H9 (cell line): ENCODE measurements around the gene SH3PXD2B. TPM values are rescaled to one million over a fixed set of nuclear protein-coding genes. Genes with fewer than 3 reads are reported as not detected.

Source experiments
- DNase-seq: peaks from one replicate; pipeline ENCODE4 v3.0.0-alpha.2; 2017
- H2AFZ ChIP-seq: one replicate; pipeline ENCODE4 v1.6.1; 2013; ENCODE audit warnings: mild to moderate bottlenecking, low read length, control low read depth, moderate library complexity
- H2AK5ac ChIP-seq: 2 replicates; pipeline ENCODE4 v1.6.1; 2013; ENCODE audit warnings: low read length, control low read depth, mixed read lengths; ENCODE audit not compliant: insufficient read length
- H2BK120ac ChIP-seq: one replicate; pipeline ENCODE4 v1.6.1; 2013; ENCODE audit warnings: low read depth, mild to moderate bottlenecking, low read length, control low read depth, inconsistent platforms; ENCODE audit not compliant: poor library complexity, severe bottlenecking
- H2BK12ac ChIP-seq: 2 replicates; pipeline ENCODE4 v1.6.1; 2013; ENCODE audit warnings: low read length, control low read depth, mixed read lengths, low read depth; ENCODE audit not compliant: insufficient read length
- H2BK15ac ChIP-seq: 2 replicates; pipeline ENCODE4 v1.6.1; 2013; ENCODE audit warnings: low read depth, low read length, control low read depth
- H2BK20ac ChIP-seq: one replicate; pipeline ENCODE4 v1.6.1; 2013; ENCODE audit warnings: low read depth, mild to moderate bottlenecking, low read length, control low read depth, inconsistent platforms; ENCODE audit not compliant: poor library complexity, severe bottlenecking
- H2BK5ac ChIP-seq: 2 replicates; pipeline ENCODE4 v1.6.1; 2013; ENCODE audit warnings: low read length, control low read depth, mixed read lengths; ENCODE audit not compliant: insufficient read length
- H3K14ac ChIP-seq: 2 replicates; pipeline ENCODE4 v1.6.1; 2013; ENCODE audit warnings: low read length, control low read depth; ENCODE audit not compliant: insufficient read depth
- H3K18ac ChIP-seq: 2 replicates; pipeline ENCODE4 v1.6.1; 2013; ENCODE audit warnings: low read depth, mild to moderate bottlenecking, mixed read lengths, low read length, control low read depth; ENCODE audit not compliant: insufficient read length
- H3K23ac ChIP-seq: 2 replicates; pipeline ENCODE4 v1.6.1; 2013; ENCODE audit warnings: low read length, control low read depth, mixed read lengths, low read depth; ENCODE audit not compliant: insufficient read length
- H3K23me2 ChIP-seq: 2 replicates; pipeline ENCODE4 v1.6.1; 2013; ENCODE audit warnings: low read depth, mild to moderate bottlenecking, mixed read lengths, low read length, control low read depth; ENCODE audit not compliant: insufficient read length, poor library complexity, severe bottlenecking
- H3K27ac ChIP-seq: 2 replicates; pipeline ENCODE4 v1.5.1; 2013; ENCODE audit warnings: low read length, control low read depth, mixed read lengths, low read depth; ENCODE audit not compliant: insufficient read length
- H3K27me3 ChIP-seq: 2 replicates; pipeline ENCODE4 v1.6.1; 2013; ENCODE audit warnings: low read length, control low read depth, inconsistent platforms; ENCODE audit not compliant: insufficient read depth
- H3K4ac ChIP-seq: 2 replicates; pipeline ENCODE4 v1.6.1; 2013; ENCODE audit warnings: low read depth, mild to moderate bottlenecking, control low read depth, inconsistent platforms, low read length, moderate library complexity
- H3K4me1 ChIP-seq: 2 replicates; pipeline ENCODE4 v1.6.1; 2013; ENCODE audit warnings: low read length, control low read depth, inconsistent platforms; ENCODE audit not compliant: insufficient read depth
- H3K4me2 ChIP-seq: 2 replicates; pipeline ENCODE4 v1.6.1; 2013; ENCODE audit warnings: low read length, control low read depth, mixed read lengths; ENCODE audit not compliant: insufficient read length, insufficient read depth
- H3K56ac ChIP-seq: 2 replicates; pipeline ENCODE4 v1.6.1; 2013; ENCODE audit warnings: low read depth, mild to moderate bottlenecking, mixed read lengths, low read length, control low read depth; ENCODE audit not compliant: insufficient read length
- H3K79me1 ChIP-seq: 2 replicates; pipeline ENCODE4 v1.6.1; 2013; ENCODE audit warnings: low read depth, mild to moderate bottlenecking, moderate library complexity, low read length, control low read depth, inconsistent platforms; ENCODE audit not compliant: insufficient read depth, poor library complexity, severe bottlenecking
- H3K79me2 ChIP-seq: 2 replicates; pipeline ENCODE4 v1.6.1; 2013; ENCODE audit warnings: low read length, control low read depth, inconsistent platforms; ENCODE audit not compliant: insufficient read depth
- H3K9ac ChIP-seq: 2 replicates; pipeline ENCODE4 v1.6.1; 2013; ENCODE audit warnings: low read length, control low read depth, mixed read lengths; ENCODE audit not compliant: insufficient read length; ENCODE audit errors: extremely low read depth
- H3K9me3 ChIP-seq: one replicate; pipeline ENCODE4 v1.6.1; 2013; ENCODE audit warnings: low read depth, low read length, inconsistent platforms; ENCODE audit not compliant: control insufficient read depth
- H3T11ph ChIP-seq: one replicate; pipeline ENCODE4 v1.6.1; 2013; ENCODE audit warnings: mild to moderate bottlenecking, low read length, control low read depth, inconsistent platforms
- H4K20me1 ChIP-seq: one replicate; pipeline ENCODE4 v1.6.1; 2013; ENCODE audit not compliant: control insufficient read depth, insufficient read length, insufficient read depth
- H4K5ac ChIP-seq: 2 replicates; pipeline ENCODE4 v1.6.1; 2013; ENCODE audit warnings: low read depth, mild to moderate bottlenecking, mixed read lengths, low read length, control low read depth; ENCODE audit not compliant: insufficient read length
- H4K8ac ChIP-seq: replicated peaks from 2 replicates; pipeline ENCODE4 v1.6.1; 2013; ENCODE audit warnings: low read length, control low read depth, mixed read lengths, low read depth; ENCODE audit not compliant: insufficient read length
- H4K91ac ChIP-seq: 2 replicates; pipeline ENCODE4 v1.6.1; 2013; ENCODE audit warnings: low read depth, mild to moderate bottlenecking, moderate library complexity, mixed read lengths, low read length, control low read depth; ENCODE audit not compliant: insufficient read length
- H3K27ac Mint-ChIP-seq, 3 experiments: 2 replicates in 2 of 3; 3 replicates in 1 of 3; pipeline ENCODE4 v1.8.0; 2020 to 2021; ENCODE audit warnings: mixed read lengths in 3 of 3, mild to moderate bottlenecking in 1 of 3, moderate library complexity in 1 of 3
- H3K27me3 Mint-ChIP-seq: 2 replicates; pipeline ENCODE4 v1.8.0; 2021; ENCODE audit warnings: low read depth, mild to moderate bottlenecking, moderate library complexity, mixed read lengths
- H3K36me3 Mint-ChIP-seq, 3 experiments: 2 replicates in 2 of 3; 3 replicates in 1 of 3; pipeline ENCODE4 v1.8.0; 2020 to 2021; ENCODE audit warnings: low read depth in 3 of 3, mixed read lengths in 3 of 3; ENCODE audit not compliant: insufficient read depth in 1 of 3
- H3K4me1 Mint-ChIP-seq, 2 experiments: 2 replicates each; pipeline ENCODE4 v1.8.0; 2020; ENCODE audit warnings: mixed read lengths in 2 of 2
- H3K4me3 Mint-ChIP-seq, 2 experiments: 2 replicates in 1 of 2; 3 replicates in 1 of 2; pipeline ENCODE4 v1.8.0; 2020 to 2021; ENCODE audit warnings: mild to moderate bottlenecking in 2 of 2, mixed read lengths in 2 of 2, moderate library complexity in 1 of 2
- H3K9me3 Mint-ChIP-seq, 2 experiments: 2 replicates in 1 of 2; 3 replicates in 1 of 2; pipeline ENCODE4 v1.8.0; 2020; ENCODE audit warnings: mild to moderate bottlenecking in 2 of 2, mixed read lengths in 2 of 2, moderate library complexity in 1 of 2
- CTCF ChIP-seq: fragments of 200-600 bp; sonication (generic); conservative IDR thresholded peaks from 3 replicates; pipeline ENCODE4 v1.8.0; 2021; ENCODE audit warnings: antibody characterized with exemption, mild to moderate bottlenecking
- WGBS: extraction: QIAGEN DNeasy Blood & Tissue Kit; methylation state at CpG from one replicate; pipeline ENCODE4 v1.1.7; 2013; ENCODE audit warnings: missing lambda C conversion rate, low lambda C conversion rate, mixed read lengths; ENCODE audit not compliant: insufficient read length; ENCODE audit errors: extremely low coverage; 5-methylcytosine and 5-hydroxymethylcytosine counted together
- total RNA-seq: library from RNA; stranded (reverse); gene quantifications from 2 replicates; pipeline ENCODE4 v1.2.1, GENCODE V29; 2021

SH3PXD2B gene
- total RNA-seq, 1 experiment from 2014 or later = 49.0 TPM

GRCh38 chr5:172303572-172304335, 150.6 kb downstream of the SH3PXD2B start:
- no peak overlapping the region for H3K4me3 Mint-ChIP-seq
- no peak overlapping the region for H3K27ac ChIP-seq
- peak overlapping the region in 1 of 3 experiments; percentile 59; a peak in 2 of 7 replicates for H3K27ac Mint-ChIP-seq

More at GRCh38 chr5:172303572-172304335, 150.6 kb downstream of the SH3PXD2B start:
- TF ChIP-seq CTCF = no peak
- Histone ChIP-seq H3K23me2 (no peaks in the 10 kb centered on the region), H2BK120ac (no peak overlapping the region), H2BK20ac (no peak overlapping the region), H3K79me2 (no peaks in the 10 kb centered on the region), H3K4ac (no peak overlapping the region), H3K14ac (no peak overlapping the region), H3K9ac (no peak overlapping the region), H4K20me1 (no peaks in the 10 kb centered on the region), H2BK15ac (no peak overlapping the region), H3K23ac (no peak overlapping the region), H3K4me2 (no peak overlapping the region), H3K4me1 (no peaks in the 10 kb centered on the region), H4K8ac (no peak overlapping the region), H2AK5ac (no peak overlapping the region), H3T11ph (no peak overlapping the region), H3K56ac (no peak overlapping the region), H2BK12ac (no peak overlapping the region), H4K91ac (no peak overlapping the region), H3K79me1 (no peaks in the 10 kb centered on the region), H4K5ac (no peak overlapping the region), H3K9me3 (no peaks in the 10 kb centered on the region), H3K27me3 (no peaks in the 10 kb centered on the region), H3K18ac (no peak overlapping the region), H2AFZ (no peak overlapping the region), H2BK5ac (no peak overlapping the region)
- Mint-ChIP-seq H3K4me1 (peaks cover 2 to 7% of the 10 kb centered on the region in 2 experiments; a peak in 3 of 4 replicates), H3K27me3 (no peaks in the 10 kb centered on the region), H3K36me3 (peaks cover 0 to 4% (median 0%) of the 10 kb centered on the region in 3 experiments; a peak in 2 of 7 replicates), H3K9me3 (peaks cover 11 to 20% of the 10 kb centered on the region in 2 experiments)
- no CpG with 5 or more reads among the region's 3 CpGs for WGBS
- DNase-seq = no peak
